ENCODE data around the gene ADAMTS19.

ADAMTS19 gene

GRCh38 chr5:129661366-129662035 lies 201.4 kb downstream of the ADAMTS19 start:
- Histone ChIP-seq H3K36me3 (ENCODE audit: control insufficient read depth in 5 of 5, insufficient read depth in 5 of 5, low read length in 5 of 5) (no peaks in the 10 kb centered on the region), H3K4me1 (ENCODE audit: control insufficient read depth in 5 of 5, insufficient read depth in 5 of 5, low read length in 5 of 5) (peaks cover 0 to 3% (median 0%) of the 10 kb centered on the region in 5 donors), H3K9me3 (ENCODE audit: control insufficient read depth in 5 of 5, low read length in 5 of 5) (no peaks in the 10 kb centered on the region), H3K9ac (ENCODE audit: low read length in 5 of 5) (no peak overlapping the region), H3K27me3 (ENCODE audit: control insufficient read depth in 5 of 5, insufficient read depth in 4 of 5, low read length in 5 of 5) (no peaks in the 10 kb centered on the region), H3K4me3 (ENCODE audit: low read depth in 1 of 5, low read length in 5 of 5) (no peak overlapping the region), H3K27ac (ENCODE audit: low read depth, low read length) (no peak overlapping the region)

- H3K9me3 ChIP-seq (ENCODE audit: control insufficient read depth in 5 of 5, low read length in 5 of 5): peaks cover 0 to 8% (median 3%) of the 10 kb centered on the region in 5 donors
- peak overlapping the region in 1 of 5 donors; percentile 22 for H3K4me3 ChIP-seq (ENCODE audit: low read depth in 1 of 5, low read length in 5 of 5)
- no peak overlapping the region for H3K9ac ChIP-seq (ENCODE audit: low read length in 5 of 5)
- no peaks in the 10 kb centered on the region for H3K36me3 ChIP-seq (ENCODE audit: control insufficient read depth in 5 of 5, insufficient read depth in 5 of 5, low read length in 5 of 5)
- H3K27ac ChIP-seq (ENCODE audit: low read depth, low read length): no peak overlapping the region
- peaks cover 0 to 3% (median 0%) of the 10 kb centered on the region in 5 donors for H3K4me1 ChIP-seq (ENCODE audit: control insufficient read depth in 5 of 5, insufficient read depth in 5 of 5, low read length in 5 of 5)
- no peaks in the 10 kb centered on the region for H3K27me3 ChIP-seq (ENCODE audit: control insufficient read depth in 5 of 5, insufficient read depth in 4 of 5, low read length in 5 of 5)
These were observed 204.3 kb downstream of the ADAMTS19 start for GRCh38 chr5:129664336-129664937.

GRCh38 chr5:129670957-129671500 lies 210.9 kb downstream of the ADAMTS19 start:
- Histone ChIP-seq H3K4me3 (ENCODE audit: low read depth in 1 of 5, low read length in 5 of 5) (no peak overlapping the region), H3K27ac (ENCODE audit: low read depth, low read length) (no peak overlapping the region), H3K4me1 (ENCODE audit: control insufficient read depth in 5 of 5, insufficient read depth in 5 of 5, low read length in 5 of 5) (peaks cover 0 to 9% (median 0%) of the 10 kb centered on the region in 5 donors), H3K9me3 (ENCODE audit: control insufficient read depth in 5 of 5, low read length in 5 of 5) (peaks cover 0 to 8% (median 3%) of the 10 kb centered on the region in 5 donors), H3K27me3 (ENCODE audit: control insufficient read depth in 5 of 5, insufficient read depth in 4 of 5, low read length in 5 of 5) (no peaks in the 10 kb centered on the region), H3K9ac (ENCODE audit: low read length in 5 of 5) (no peak overlapping the region), H3K36me3 (ENCODE audit: control insufficient read depth in 5 of 5, insufficient read depth in 5 of 5, low read length in 5 of 5) (no peaks in the 10 kb centered on the region)

GRCh38 chr5:129672006-129672405 lies 211.9 kb downstream of the ADAMTS19 start:
- Histone ChIP-seq H3K36me3 (ENCODE audit: control insufficient read depth in 5 of 5, insufficient read depth in 5 of 5, low read length in 5 of 5) (no peaks in the 10 kb centered on the region), H3K4me3 (ENCODE audit: low read depth in 1 of 5, low read length in 5 of 5) (no peak overlapping the region), H3K27me3 (ENCODE audit: control insufficient read depth in 5 of 5, insufficient read depth in 4 of 5, low read length in 5 of 5) (no peaks in the 10 kb centered on the region), H3K4me1 (ENCODE audit: control insufficient read depth in 5 of 5, insufficient read depth in 5 of 5, low read length in 5 of 5) (peaks cover 0 to 9% (median 0%) of the 10 kb centered on the region in 5 donors), H3K9me3 (ENCODE audit: control insufficient read depth in 5 of 5, low read length in 5 of 5) (peaks cover 0 to 8% (median 3%) of the 10 kb centered on the region in 5 donors), H3K27ac (ENCODE audit: low read depth, low read length) (no peak overlapping the region), H3K9ac (ENCODE audit: low read length in 5 of 5) (no peak overlapping the region)

GRCh38 chr5:129679671-129680070 lies 219.6 kb downstream of the ADAMTS19 start:
- Histone ChIP-seq H3K9ac (ENCODE audit: low read length in 5 of 5) (no peak overlapping the region), H3K4me3 (ENCODE audit: low read depth in 1 of 5, low read length in 5 of 5) (no peak overlapping the region), H3K9me3 (ENCODE audit: control insufficient read depth in 5 of 5, low read length in 5 of 5) (no peaks in the 10 kb centered on the region), H3K27me3 (ENCODE audit: control insufficient read depth in 5 of 5, insufficient read depth in 4 of 5, low read length in 5 of 5) (no peaks in the 10 kb centered on the region), H3K4me1 (ENCODE audit: control insufficient read depth in 5 of 5, insufficient read depth in 5 of 5, low read length in 5 of 5) (peaks cover 0 to 13% (median 3%) of the 10 kb centered on the region in 5 donors), H3K36me3 (ENCODE audit: control insufficient read depth in 5 of 5, insufficient read depth in 5 of 5, low read length in 5 of 5) (no peaks in the 10 kb centered on the region), H3K27ac (ENCODE audit: low read depth, low read length) (no peak overlapping the region)

- H3K4me1 ChIP-seq (ENCODE audit: control insufficient read depth in 5 of 5, insufficient read depth in 5 of 5, low read length in 5 of 5): peaks cover 0 to 13% (median 4%) of the 10 kb centered on the region in 5 donors
- no peaks in the 10 kb centered on the region for H3K9me3 ChIP-seq (ENCODE audit: control insufficient read depth in 5 of 5, low read length in 5 of 5)
- H3K9ac ChIP-seq (ENCODE audit: low read length in 5 of 5): no peak overlapping the region
- no peak overlapping the region for H3K27ac ChIP-seq (ENCODE audit: low read depth, low read length)
- H3K36me3 ChIP-seq (ENCODE audit: control insufficient read depth in 5 of 5, insufficient read depth in 5 of 5, low read length in 5 of 5): no peaks in the 10 kb centered on the region
- H3K27me3 ChIP-seq (ENCODE audit: control insufficient read depth in 5 of 5, insufficient read depth in 4 of 5, low read length in 5 of 5): no peaks in the 10 kb centered on the region
- H3K4me3 ChIP-seq (ENCODE audit: low read depth in 1 of 5, low read length in 5 of 5): no peak overlapping the region
These were observed 227.8 kb downstream of the ADAMTS19 start for GRCh38 chr5:129687941-129688340.

GRCh38 chr5:129689045-129689444 lies 228.9 kb downstream of the ADAMTS19 start:
- H3K36me3 ChIP-seq (ENCODE audit: control insufficient read depth in 5 of 5, insufficient read depth in 5 of 5, low read length in 5 of 5): no peaks in the 10 kb centered on the region
- H3K4me3 ChIP-seq (ENCODE audit: low read depth in 1 of 5, low read length in 5 of 5): no peak overlapping the region

GRCh38 chr5:129691220-129691619 lies 231.1 kb downstream of the ADAMTS19 start:
- Histone ChIP-seq H3K36me3 (ENCODE audit: control insufficient read depth in 5 of 5, insufficient read depth in 5 of 5, low read length in 5 of 5) (no peaks in the 10 kb centered on the region), H3K9me3 (ENCODE audit: control insufficient read depth in 5 of 5, low read length in 5 of 5) (no peaks in the 10 kb centered on the region), H3K9ac (ENCODE audit: low read length in 5 of 5) (no peak overlapping the region), H3K4me1 (ENCODE audit: control insufficient read depth in 5 of 5, insufficient read depth in 5 of 5, low read length in 5 of 5) (peaks cover 0 to 13% (median 4%) of the 10 kb centered on the region in 5 donors), H3K4me3 (ENCODE audit: low read depth in 1 of 5, low read length in 5 of 5) (no peak overlapping the region), H3K27ac (ENCODE audit: low read depth, low read length) (no peak overlapping the region), H3K27me3 (ENCODE audit: control insufficient read depth in 5 of 5, insufficient read depth in 4 of 5, low read length in 5 of 5) (no peaks in the 10 kb centered on the region)

More at GRCh38 chr5:129689045-129689444, 228.9 kb downstream of the ADAMTS19 start:
- peaks cover 0 to 13% (median 4%) of the 10 kb centered on the region in 5 donors for H3K4me1 ChIP-seq (ENCODE audit: control insufficient read depth in 5 of 5, insufficient read depth in 5 of 5, low read length in 5 of 5)
- no peak overlapping the region for H3K27ac ChIP-seq (ENCODE audit: low read depth, low read length)
- H3K27me3 ChIP-seq (ENCODE audit: control insufficient read depth in 5 of 5, insufficient read depth in 4 of 5, low read length in 5 of 5): no peaks in the 10 kb centered on the region
- no peak overlapping the region for H3K9ac ChIP-seq (ENCODE audit: low read length in 5 of 5)
- H3K9me3 ChIP-seq (ENCODE audit: control insufficient read depth in 5 of 5, low read length in 5 of 5): no peaks in the 10 kb centered on the region

- Histone ChIP-seq H3K9me3 (ENCODE audit: control insufficient read depth in 5 of 5, low read length in 5 of 5) (no peaks in the 10 kb centered on the region), H3K27me3 (ENCODE audit: control insufficient read depth in 5 of 5, insufficient read depth in 4 of 5, low read length in 5 of 5) (no peaks in the 10 kb centered on the region), H3K27ac (ENCODE audit: low read depth, low read length) (no peak overlapping the region), H3K36me3 (ENCODE audit: control insufficient read depth in 5 of 5, insufficient read depth in 5 of 5, low read length in 5 of 5) (no peaks in the 10 kb centered on the region), H3K4me1 (ENCODE audit: control insufficient read depth in 5 of 5, insufficient read depth in 5 of 5, low read length in 5 of 5) (no peaks in the 10 kb centered on the region), H3K4me3 (ENCODE audit: low read depth in 1 of 5, low read length in 5 of 5) (no peak overlapping the region), H3K9ac (ENCODE audit: low read length in 5 of 5) (no peak overlapping the region)
These were observed 236.5 kb downstream of the ADAMTS19 start for GRCh38 chr5:129696636-129697035.

- Histone ChIP-seq H3K9me3 (ENCODE audit: control insufficient read depth in 5 of 5, low read length in 5 of 5) (no peaks in the 10 kb centered on the region), H3K27me3 (ENCODE audit: control insufficient read depth in 5 of 5, insufficient read depth in 4 of 5, low read length in 5 of 5) (no peaks in the 10 kb centered on the region), H3K9ac (ENCODE audit: low read length in 5 of 5) (no peak overlapping the region), H3K36me3 (ENCODE audit: control insufficient read depth in 5 of 5, insufficient read depth in 5 of 5, low read length in 5 of 5) (no peaks in the 10 kb centered on the region), H3K4me3 (ENCODE audit: low read depth in 1 of 5, low read length in 5 of 5) (no peak overlapping the region), H3K4me1 (ENCODE audit: control insufficient read depth in 5 of 5, insufficient read depth in 5 of 5, low read length in 5 of 5) (no peaks in the 10 kb centered on the region), H3K27ac (ENCODE audit: low read depth, low read length) (no peak overlapping the region)
These were observed 238.6 kb downstream of the ADAMTS19 start for GRCh38 chr5:129698661-129699060.
